NCI-H2107 treated with DMSO at 0.1 percent for 48 hours (cell line): ENCODE results near the gene PHF5A.
"Not testable (repeated sequence)": the region's sequence is repeated elsewhere in the genome, so short reads cannot be mapped to it uniquely, and the experiment has no call there.

Experiments
- DNase-seq: peaks from one replicate; lab custom pipeline; 2025; ENCODE audit not compliant: unreplicated experiment; lab: John Stamatoyannopoulos, UW

Gene PHF5A

GRCh38 chr22:41488076-41488475 is 19.6 kb upstream of the PHF5A start:
- no peak for DNase-seq

DNA sequence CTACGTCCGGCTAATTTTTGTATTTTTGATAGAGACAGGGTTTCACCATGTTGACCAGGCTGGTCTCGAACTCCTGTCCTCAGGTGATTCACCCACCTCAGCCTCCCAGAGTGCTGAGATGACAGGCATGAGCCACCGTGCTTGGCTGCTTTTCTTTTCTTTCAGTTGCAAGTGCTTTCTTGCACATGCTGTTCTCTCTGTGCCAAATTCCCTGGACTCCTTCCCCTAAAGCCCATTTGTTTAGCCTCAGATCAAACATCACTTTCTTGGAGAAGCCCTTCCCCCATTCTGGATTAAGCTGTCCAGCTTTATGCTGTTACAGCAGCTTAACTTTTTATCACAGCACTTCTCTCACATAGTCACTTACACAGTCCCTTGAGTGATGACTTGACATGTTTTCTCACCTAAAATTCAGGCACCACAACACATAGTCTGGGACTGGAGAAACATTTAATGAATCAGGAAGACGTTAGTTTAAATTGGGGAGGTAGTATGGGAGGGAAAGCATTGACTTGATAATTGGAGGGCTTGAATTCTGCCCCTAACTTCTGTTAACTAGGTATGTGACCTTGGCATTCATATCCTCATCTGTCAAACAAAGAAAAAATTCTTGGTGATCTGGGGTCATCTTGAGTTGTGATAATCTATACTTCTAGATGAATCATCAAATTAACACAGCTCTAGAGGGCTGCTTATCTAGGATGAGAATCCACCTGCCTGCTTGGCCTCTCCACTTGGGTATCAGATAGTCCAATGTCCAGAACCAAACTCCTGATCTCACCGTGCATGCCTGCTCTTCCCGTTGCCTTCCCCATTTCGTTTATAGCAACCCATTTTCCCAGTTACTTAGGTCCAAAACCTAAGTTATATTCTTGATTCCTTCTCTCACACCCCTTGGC is 18.8 kb upstream of the PHF5A start:
- no peak for DNase-seq

DNA sequence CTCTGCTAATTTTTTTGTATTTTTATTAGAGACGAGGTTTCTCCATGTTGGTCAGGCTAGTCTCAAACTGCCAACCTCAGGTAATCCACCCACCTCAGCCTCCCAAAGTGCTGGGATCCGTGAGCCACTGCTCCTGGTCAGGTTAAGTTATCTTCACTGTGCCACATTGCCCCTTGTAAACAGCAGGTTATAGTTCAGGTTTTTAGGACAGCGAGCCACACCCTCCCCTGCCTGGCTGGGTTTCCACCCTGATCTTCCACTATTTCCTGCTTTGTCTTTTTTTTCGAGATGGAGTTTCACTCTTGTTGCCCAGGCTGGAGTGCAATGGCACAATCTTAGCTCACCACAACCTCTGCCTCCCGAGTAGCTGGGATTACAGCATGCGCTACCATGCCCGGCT is 16.5 kb upstream of the PHF5A start:
- DNase-seq, result no peak

GRCh38 chr22:41482319-41482935 is 13.9 kb upstream of the PHF5A start:
- DNase-seq, result no peak

DNA sequence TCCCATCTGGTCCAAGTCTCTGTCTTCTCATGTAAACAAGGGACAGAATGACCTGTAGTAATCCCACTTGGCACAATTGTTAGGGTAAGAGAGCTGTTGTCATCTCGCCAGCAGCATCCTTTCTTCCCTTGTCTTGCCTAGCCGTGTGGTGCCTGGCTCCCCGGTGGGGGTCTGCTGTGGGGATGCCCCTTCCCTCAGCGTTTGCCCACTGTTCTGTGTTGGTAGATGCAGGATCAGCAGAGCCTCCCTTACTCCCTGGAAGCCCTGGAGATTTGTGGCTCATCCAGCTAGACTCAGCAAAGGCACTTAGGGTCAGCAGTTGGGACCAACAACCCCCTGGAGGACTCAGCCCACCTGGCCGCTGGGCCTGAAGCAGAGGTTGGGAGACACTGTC is 13.4 kb upstream of the PHF5A start:
- no peak for DNase-seq

DNA sequence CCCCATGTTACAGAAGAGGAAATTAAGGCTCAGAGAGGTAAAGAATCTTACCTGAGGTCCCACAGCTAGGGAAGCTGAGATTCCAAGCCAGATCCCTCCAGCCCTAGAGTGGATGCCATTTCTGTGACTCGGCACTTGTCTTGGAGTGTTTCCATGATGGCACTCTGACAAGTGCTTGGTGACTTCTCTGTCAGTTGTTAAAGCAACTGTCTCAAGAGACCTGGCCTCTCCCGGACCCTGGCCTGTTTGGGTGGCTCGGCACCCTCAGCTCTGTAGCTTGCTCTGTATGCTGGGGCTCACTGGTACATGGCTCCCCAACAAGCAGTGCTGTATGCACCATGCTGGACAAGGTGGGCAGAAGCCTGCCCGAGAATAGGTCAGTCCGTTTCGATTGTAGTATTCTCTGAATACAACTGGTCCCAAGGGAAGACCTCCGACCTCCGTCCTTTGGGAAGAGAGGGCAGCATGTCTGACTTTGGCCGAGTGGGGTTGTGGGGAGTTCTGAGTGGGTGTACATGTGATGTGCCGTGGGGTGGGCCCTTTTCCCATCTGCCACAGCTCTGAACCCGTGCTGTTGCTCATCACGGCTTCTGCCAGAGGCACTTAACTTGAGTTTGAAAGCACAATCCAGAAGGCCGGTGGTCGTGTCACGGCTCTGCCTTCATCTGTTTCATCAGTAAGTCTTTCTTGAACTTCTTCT is 12.8 kb upstream of the PHF5A start:
- no peak for DNase-seq

GRCh38 chr22:41480397-41480735 is 11.9 kb upstream of the PHF5A start:
- no peak for DNase-seq

DNA sequence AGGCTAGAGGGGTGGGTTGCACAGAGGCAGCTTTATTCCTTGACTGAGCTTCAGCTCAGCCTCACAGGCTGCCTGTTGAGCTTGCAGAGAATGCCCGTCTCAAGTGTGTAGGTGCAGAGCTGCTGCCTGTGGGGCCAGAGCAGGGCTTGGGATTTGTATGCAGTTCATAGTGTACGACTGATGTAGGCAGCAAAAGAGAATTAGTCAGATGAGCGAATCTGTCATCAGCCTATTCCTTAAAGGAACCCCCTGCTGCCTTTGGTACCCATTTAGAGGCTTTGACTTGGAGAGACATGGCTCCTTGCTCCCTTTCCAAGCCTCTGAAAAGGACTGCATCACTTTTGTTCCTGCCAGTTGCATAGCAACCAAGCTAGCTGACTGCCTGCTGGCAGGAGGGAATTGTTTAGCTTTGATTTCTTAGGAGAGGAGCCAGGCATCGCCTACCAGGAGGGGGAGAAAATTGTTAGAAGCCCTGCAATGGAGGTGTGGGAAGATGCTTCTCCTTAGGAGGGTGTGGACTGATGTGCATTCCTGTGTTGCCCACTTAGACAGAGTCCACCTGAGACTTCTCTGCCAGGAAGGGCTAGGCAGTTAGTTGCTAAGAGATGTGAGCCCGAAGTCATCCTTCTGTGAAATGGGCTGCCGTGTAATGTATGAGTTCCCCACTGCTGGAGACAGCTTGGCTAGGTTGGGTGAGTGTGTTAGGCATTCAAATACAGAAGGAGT is 11.3 kb upstream of the PHF5A start:
- no peak for DNase-seq

DNA sequence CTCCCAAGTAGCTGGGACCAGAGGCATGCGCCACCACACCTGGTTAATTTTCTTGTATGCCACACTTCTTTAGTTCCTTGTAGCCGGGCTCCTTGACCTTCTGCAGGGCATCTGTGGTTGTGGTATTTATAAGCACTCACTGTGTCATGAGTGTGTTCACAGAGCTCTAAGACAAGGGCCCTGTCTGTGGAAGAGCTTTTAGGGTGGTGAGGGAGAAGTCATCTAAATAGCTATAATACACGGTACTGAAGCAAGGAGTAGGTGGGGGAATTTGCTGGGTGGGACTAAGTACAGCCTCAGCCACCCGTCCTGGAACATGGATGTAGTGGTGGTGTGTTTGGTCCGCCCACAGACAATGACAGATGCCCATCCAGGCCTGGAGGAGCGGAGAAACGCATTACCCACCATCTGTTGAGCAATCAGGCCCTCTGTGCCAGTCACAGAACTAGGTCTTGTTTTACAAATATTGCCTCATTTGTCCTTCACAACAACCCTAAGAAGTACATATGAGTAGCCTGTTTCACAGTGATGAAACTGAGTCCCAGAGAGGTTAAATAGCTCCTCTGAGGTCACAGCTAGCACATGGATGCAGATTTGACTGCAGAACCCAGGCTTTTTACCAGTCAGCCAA is 10.5 kb upstream of the PHF5A start:
- DNase-seq, result no peak

- DNase-seq, result no peak
Measured at GRCh38 chr22:41478473-41478872, 10.0 kb upstream of the PHF5A start.

DNA sequence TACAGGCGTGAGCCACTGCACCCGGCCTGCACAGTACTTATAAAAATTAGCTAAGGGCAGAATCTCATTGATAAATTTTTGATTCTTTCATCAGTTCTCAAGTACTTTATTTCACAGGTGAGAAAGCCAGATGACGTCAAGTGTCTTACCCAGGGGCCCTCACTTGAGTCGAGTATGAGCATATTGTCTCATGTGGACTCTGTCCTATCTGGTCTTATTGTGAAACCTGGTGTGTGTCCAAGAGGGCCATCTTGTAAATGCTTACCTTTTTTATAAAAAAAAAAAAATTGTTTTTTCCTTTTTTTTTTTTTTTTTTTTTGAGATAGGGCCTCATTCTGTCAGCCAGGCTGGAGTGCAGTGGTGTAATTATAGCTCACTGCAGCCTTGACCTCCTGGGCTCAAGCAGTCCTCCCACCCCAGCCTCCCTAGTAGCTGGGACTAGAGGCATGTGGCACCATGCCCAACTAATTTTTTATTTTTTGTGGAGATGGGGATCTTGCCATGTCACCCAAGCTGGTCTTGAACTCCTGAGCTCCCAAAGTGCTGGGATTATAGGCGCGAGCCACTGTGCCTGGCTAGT is 6.5 kb upstream of the PHF5A start:
- DNase-seq, result no peak

DNA sequence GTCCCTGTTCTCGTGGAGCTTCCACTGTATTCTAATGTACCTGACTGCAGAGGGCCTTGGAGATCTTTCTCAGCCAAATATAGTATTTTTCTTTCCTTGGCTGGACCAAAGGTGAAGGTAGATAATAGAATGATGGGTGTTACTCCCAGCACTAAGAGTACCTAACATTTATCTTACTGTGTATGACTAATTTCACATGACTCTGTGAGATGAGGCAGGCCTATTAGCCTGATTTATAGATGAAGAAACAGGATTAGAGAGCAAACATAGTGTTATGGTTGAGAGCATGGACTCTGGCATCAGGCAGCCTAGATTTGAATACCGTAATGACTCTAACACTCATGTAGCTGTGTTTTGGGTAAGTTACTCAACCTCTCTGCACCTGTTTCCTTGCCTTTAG is 3.1 kb upstream of the PHF5A start:
- no peak for DNase-seq

DNA sequence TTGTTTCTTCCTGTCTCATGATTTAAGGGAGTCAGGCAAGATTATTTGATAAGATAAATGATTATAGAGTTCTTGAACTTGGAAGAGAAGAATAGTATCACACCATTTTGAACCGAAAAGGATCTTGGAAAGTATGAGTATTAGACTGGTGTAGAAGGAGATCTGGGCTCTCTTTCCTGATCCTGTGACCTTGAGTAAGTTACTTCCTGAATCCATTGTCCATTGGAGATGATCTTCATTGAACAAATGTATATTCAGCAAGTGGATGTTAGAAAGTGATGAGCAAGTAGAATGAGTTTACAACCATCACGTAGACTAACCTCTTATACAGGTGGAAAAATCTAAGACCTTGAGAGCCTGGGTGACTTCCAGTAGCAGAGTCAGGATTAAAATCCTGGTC is 2.4 kb upstream of the PHF5A start:
- no peak for DNase-seq

DNA sequence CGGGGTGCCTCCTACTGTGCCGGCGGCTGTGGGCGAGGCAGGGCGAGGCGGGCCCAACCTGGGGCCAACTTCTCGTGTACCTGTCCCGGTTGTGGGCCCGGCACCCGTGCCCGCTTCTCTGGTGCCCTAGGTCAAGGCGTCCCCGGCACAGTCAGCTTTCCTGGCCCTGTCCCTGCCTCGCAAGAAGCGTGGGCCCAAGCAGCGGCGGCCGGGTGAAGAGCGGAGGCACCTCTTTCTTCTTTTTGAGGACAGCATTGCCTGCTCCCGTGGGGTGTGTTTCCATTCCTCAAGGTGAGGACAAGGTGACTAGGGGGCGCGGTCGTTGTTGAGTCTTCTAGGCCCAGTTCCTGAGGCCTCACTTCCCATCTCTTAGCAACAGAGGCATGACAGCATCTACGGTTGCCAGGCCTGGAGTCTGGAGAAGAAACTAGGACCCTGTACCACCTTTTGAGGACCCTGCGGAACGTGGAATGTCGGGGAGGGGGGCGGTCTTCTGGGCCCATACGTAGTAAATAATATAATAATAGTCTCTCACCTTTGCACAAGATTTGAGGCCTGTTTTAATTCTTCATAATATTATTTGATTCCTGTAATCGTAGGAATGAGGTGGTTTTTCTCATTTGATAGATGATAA is 843 bp upstream of the PHF5A start:
- no peak for DNase-seq

DNA sequence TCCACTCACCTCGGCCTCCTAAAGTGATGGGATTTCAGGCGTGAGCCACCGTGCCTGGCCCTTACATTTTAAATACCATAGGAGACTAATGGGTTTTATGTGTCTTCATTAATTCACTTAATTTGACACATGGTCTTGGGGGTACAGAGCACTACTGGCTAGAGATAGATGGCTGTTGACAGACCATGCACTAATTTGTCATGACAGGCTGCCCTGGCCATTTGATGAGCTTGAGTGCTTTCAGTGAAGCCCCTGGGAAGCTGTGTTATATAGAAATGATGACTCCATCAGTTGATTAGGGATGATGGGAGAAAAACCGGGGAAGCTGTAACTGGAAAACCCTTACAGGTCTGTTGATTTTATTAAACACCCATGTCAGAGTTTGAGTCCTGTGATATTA is 6.6 kb downstream of the PHF5A start:
- no peak for DNase-seq

DNA sequence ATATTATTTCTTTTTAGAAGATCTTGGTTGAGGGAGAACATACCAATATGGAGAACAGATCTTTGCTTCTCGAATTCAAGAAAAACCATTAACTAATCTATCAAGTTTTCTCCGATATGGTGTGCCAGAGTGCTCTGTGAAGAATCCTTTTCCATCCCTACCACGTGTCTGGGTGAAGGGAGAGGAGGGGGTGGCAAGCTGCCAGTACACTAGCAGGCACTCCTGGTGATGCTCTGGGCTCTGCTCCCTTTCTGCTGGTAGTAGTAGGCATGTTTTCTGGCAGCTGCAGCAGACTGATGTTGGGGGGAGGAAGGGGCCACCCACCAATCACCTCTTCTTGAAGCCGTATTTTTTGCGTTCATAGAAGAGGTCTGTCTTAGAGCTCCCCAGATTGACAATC is 8.4 kb downstream of the PHF5A start:
- DNase-seq, result not testable (repeated sequence)

DNA sequence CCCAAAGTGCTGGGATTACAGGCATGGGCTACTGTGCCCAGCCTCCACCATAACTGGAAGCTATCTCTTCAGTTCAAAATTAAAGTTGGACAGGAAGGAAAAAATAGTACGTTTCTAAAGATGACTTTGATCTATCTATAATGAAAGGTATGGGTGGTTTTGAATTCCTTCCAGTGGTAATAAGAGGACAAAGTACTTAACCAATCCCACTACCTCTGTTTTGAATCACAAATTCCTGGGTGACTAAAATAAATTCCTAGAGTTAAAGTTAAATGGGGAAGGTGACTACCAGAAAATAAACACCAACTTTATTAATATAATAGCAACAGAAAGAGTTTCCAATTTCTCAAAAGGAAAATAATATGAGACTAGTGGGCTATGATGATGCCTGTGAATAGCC is 9.1 kb downstream of the PHF5A start:
- DNase-seq, result no peak

DNA sequence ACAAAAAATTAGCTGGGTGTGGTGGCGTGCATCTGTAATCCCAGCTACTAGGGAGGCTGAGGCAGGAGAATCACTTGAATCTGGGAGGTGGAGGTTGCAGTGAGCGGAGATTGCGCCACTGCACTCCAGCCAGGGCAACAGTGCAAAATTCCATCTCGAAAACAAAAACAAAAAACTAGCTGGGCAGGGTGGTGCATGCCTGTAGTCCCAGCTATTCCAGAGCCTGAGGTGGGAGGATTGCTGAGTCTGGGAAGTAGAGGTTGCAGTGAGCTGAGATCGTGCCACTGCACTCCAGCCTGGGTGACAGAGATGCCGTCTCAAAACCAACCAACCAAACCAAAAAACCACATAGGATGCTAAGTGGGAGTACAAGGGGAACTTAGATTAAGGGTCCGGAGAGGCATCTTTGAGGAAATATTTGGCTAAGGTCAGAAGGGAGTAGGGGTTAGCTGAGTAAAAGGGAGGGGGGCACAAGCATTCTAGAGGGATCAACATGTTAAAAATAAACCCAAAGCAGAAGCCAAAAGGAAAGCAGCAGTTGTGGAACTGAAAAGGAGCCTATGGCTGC is 10.2 kb downstream of the PHF5A start:
- no peak for DNase-seq

DNA sequence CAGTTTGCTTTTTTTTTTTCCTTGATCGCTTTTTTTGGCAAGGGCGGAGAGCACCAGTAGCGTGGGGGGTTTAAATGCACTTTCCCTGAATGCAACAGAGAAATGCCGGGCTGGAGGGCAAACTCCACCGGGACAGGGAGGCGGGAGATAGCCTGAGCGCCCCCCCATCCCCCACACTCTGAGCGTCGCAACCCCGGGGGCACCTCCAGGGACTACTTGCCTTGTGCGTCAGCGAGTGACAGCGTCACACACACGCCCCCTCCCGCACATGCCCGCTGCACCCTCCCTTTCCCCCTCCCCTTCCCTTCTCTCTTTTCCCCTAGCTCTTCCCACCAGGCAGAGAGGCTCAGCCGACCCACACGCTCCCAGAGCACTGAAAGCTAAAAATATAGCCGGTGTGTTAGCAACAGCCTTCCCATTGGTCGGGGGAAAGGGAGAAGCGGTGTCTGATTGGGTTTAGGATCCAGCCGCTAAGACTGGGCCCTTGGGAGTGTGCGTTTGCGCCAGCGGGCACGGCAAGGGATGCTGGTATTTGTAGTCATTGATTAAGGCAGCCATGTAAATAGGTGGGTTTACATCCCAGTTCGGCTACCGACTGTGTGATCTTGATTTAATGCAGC is 20.2 kb downstream of the PHF5A start:
- peak; percentile 98 for DNase-seq
